Heart left ventricle (tissue), 13 donors: ENCODE data around the gene MYOC.

Experiments used
- CTCF ChIP-seq, 12 donors: fragments of 200-600 bp; sonication (generic) in 4 of 12; IDR thresholded peaks; one replicate each; pipeline versions ENCODE4 v1.5.0 to v1.8.0; 2018 to 2022; ENCODE audit warnings: antibody characterized with exemption in 12 of 12, mild to moderate bottlenecking in 5 of 12
- POLR2A ChIP-seq, 2 donors: fragments of 450-650 bp; IDR thresholded peaks; one replicate each; pipeline ENCODE4 v1.6.1; 2017; ENCODE audit warnings: antibody characterized with exemption in 2 of 2, mild to moderate bottlenecking in 2 of 2, moderate library complexity in 2 of 2
- donor health status: ischemic (EF 13 %, LVEDD 7.1; RV severe dilation, severe dysfunction).
- donor health status: DM: no; HTN: yes; CAD: no.
- donor health status: DM: no; HTN: no; CAD: no.
- donor health status: ischemic (EF 25% LVEDD 6.9; RV normal size, moderate dysfunction).
- donor health status: ischemic (EF 25% LVEDD 5.7; RV mildly dilated, moderate dysfunction).
- donor health status: ischemic (EF 35%, LVEDD 5.7; RV mildly dilated, moderate dysfunction).
- donor health status: nonischemic (EF 11% LVEDD 7.7; RV severe dilation, severe dysfunction).
- donor health status: DM: yes; HTN: yes; CAD: no.
- donor health status: PGD.
- donor health status: ischemic (EF 29% LVEDD 5.4; RV normal size, mild dysfunction).
- donor health status: nonischemic (EF 23%, LVEDD 6.1; RV moderate dilation, normal function).

- TF ChIP-seq CTCF (IDR thresholded peaks at IDR 0.05) (no peak), POLR2A (IDR thresholded peaks at IDR 0.05) (no peak)
Observed at GRCh38 chr1:171585715-171586114, 66.8 kb downstream of the MYOC start.
